Measurements from ENCODE around the gene DNASE1L3.
A peak's percentile ranks its signal among the peaks of the same experiment; 100 is the strongest.

DNASE1L3 gene

DNA sequence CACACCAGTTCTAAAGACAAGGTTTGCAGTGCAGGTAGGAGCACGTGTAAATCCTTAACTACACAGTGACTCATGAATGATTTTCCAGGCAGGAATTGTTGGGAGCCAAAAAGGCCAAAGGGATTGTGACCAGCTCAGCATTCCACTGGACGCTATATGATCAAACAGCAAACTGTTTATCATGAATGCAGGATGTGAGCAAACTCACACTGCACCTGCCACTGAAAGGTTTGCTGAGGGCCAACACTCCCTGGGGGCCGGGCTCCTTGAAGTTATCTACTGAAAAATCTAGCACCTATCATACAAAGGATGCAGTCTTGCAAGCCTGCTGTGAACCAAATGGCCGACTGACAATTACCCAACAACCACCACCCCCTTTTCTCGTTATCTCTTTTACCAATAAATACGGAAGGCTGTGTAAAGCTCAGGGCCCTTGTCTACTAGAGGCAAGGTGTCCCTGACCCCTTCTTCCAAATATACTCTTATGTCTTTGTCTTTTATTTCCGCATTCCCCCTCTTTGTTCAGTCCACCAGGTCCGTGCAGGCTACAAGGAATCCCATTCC, 11.5 kb upstream of the DNASE1L3 start:
- H3K27me3 Mint-ChIP-seq: no peaks in the 10 kb centered on the region
- peak overlapping the region in 1 of 2 donors; percentile 83 for H3K27ac Mint-ChIP-seq
- H3K9me3 Mint-ChIP-seq: no peaks in the 10 kb centered on the region
- no peak for ATAC-seq (replicated peaks)
- peaks cover 4 to 10% of the 10 kb centered on the region in 2 donors for H3K4me1 Mint-ChIP-seq (ENCODE audit: low read depth in 2 of 2)
- DNase-seq: no peak
- no peaks in the 10 kb centered on the region for H3K36me3 Mint-ChIP-seq (ENCODE audit: insufficient read depth)
- no peak overlapping the region for H3K4me3 Mint-ChIP-seq

DNA sequence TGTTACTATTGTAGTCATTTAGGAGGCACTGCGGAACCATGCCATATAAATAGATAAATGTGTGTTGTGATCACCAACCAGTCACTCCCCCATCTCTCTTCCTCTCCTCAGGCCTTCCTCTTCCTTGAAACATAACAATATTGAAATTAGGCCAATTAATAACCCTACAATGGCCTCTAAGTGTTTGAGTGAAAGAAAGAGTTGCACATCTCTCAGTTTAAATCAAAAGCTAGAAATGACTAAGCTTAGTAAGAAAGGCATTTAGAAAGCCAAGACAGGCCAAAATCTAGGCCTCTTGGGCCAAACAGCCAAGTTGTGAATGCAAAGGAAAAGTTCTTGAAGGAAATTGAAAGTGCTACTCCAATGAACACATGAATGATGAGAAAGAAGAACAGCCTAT, 8.1 kb upstream of the DNASE1L3 start:
- Mint-ChIP-seq H3K4me3 (no peak overlapping the region), H3K27me3 (no peaks in the 10 kb centered on the region), H3K36me3 (ENCODE audit: insufficient read depth) (no peaks in the 10 kb centered on the region), H3K27ac (no peak overlapping the region), H3K4me1 (ENCODE audit: low read depth in 2 of 2) (peaks cover 10 to 22% of the 10 kb centered on the region in 2 donors), H3K9me3 (no peaks in the 10 kb centered on the region)
- no peak for DNase-seq
- ATAC-seq (replicated peaks): no peak

DNA sequence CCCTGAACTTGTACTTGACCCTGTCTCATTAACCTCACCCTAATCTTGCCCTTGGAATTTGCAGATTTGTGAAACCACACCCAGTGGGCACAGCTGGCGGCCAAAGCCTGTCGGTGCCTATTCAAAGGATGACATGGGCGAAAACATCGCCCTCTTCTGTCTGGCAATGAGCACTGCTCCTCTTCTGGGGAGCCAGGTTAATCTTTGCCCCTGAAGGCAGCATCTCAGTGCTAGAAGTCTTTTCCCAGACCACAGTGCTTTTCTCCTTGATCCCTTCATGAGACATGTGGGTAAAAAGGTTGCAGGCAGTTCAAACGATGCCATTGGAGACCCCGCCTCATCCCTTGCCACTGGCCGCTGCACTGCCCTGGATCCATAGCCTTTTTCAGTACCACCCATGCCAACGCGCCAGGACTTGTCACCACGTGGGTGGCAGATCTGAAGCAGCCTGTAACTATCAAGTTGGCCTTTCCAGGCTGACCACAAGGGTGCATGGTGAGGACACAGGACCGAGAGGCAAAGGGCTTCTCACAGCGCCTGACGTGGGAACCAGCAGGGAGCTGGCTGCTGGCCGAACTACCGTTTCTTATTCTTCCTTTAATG, 6.5 kb upstream of the DNASE1L3 start:
- Mint-ChIP-seq H3K4me3 (peak overlapping the region; percentile 7 to 59), H3K9me3 (no peaks in the 10 kb centered on the region), H3K4me1 (ENCODE audit: low read depth in 2 of 2) (peaks cover 10 to 18% of the 10 kb centered on the region in 2 donors), H3K36me3 (ENCODE audit: insufficient read depth) (no peaks in the 10 kb centered on the region), H3K27me3 (no peaks in the 10 kb centered on the region), H3K27ac (peak overlapping the region in 1 of 2 donors; percentile 50)
- peak; percentile 82 for ATAC-seq (replicated peaks)
- DNase-seq: peak; percentile 40 to 43 (median 43)

DNA sequence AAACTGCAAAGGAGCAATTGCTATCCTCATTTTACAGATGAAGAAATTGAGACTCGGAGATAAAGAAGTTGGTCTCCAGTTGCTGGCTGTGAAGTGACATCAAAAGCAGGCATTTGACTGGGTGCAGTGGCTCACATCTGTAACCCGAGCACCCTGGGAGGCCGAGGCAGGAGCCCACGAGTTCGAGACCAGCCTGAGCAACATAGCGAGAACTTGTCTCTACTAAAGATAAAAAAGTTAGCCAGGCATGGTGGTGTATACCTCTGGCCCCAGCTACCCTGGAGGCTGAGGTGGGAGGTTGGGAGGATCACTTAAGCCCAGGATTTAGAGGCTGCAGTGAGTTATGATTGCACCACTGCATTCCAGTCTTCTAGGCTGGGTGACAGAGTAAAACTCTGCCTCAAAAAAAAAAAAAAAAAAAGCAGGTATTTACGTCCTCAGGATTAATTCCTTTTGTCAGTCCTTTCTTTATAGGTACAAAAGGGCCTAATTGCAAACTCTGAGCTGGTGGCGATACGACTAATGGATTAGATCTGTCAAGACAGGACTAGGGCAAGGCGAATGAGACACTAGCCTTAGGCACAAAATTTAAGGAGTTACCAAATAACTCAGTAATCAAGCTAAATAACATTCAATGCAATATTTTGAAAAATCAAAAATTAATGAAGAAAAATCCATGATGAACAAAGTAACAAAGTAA, 5.9 kb upstream of the DNASE1L3 start:
- ATAC-seq (replicated peaks) (no peak), DNase-seq (no peak)
- no peaks in the 10 kb centered on the region for H3K36me3 Mint-ChIP-seq (ENCODE audit: insufficient read depth)
- H3K27ac Mint-ChIP-seq: no peak overlapping the region
- no peaks in the 10 kb centered on the region for H3K27me3 Mint-ChIP-seq
- no peaks in the 10 kb centered on the region for H3K9me3 Mint-ChIP-seq
- H3K4me1 Mint-ChIP-seq (ENCODE audit: low read depth in 2 of 2): peaks cover 10 to 16% of the 10 kb centered on the region in 2 donors
- H3K4me3 Mint-ChIP-seq: peak overlapping the region in 1 of 2 donors; percentile 59

DNA sequence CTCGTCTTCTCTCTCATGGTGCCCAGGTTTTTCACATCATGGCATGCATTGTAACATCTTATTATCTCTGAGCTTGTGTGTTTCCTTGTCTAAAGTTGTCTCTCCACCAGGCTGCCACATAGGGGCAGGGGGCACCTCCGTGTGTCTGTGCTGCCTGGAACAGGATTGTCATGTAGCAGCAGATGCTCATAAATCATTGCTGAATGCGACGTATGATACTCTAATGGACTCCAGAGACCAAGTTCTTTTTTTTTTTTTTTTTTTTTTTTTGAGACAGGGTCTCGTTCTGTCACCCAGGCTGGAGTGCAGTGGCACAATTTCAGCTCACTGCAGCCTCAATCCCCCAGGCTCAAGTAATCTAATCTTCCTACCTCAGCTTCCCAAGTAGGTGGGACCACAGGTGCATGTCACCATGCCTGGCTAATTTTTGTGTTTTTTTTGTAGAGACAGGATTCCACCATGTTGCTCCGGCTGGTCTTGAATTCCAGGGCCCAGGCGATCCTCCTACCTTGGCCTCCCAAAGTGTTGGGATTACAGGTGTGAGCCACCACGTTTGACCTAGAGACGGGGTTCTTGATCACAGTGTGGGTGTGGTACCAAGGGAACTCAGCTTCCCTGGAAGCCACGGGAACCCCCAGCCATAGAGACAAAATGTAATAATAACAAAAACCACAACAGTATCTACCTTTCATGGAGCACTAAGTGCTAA, 4.7 kb upstream of the DNASE1L3 start:
- no peak for DNase-seq
- Mint-ChIP-seq H3K27me3 (peaks cover 0 to 7% of the 10 kb centered on the region in 2 donors), H3K27ac (peak overlapping the region; percentile 16 to 19), H3K36me3 (ENCODE audit: insufficient read depth) (no peaks in the 10 kb centered on the region), H3K9me3 (no peaks in the 10 kb centered on the region), H3K4me3 (no peak overlapping the region), H3K4me1 (ENCODE audit: low read depth in 2 of 2) (peaks cover 10 to 16% of the 10 kb centered on the region in 2 donors)
- ATAC-seq (replicated peaks): no peak

DNA sequence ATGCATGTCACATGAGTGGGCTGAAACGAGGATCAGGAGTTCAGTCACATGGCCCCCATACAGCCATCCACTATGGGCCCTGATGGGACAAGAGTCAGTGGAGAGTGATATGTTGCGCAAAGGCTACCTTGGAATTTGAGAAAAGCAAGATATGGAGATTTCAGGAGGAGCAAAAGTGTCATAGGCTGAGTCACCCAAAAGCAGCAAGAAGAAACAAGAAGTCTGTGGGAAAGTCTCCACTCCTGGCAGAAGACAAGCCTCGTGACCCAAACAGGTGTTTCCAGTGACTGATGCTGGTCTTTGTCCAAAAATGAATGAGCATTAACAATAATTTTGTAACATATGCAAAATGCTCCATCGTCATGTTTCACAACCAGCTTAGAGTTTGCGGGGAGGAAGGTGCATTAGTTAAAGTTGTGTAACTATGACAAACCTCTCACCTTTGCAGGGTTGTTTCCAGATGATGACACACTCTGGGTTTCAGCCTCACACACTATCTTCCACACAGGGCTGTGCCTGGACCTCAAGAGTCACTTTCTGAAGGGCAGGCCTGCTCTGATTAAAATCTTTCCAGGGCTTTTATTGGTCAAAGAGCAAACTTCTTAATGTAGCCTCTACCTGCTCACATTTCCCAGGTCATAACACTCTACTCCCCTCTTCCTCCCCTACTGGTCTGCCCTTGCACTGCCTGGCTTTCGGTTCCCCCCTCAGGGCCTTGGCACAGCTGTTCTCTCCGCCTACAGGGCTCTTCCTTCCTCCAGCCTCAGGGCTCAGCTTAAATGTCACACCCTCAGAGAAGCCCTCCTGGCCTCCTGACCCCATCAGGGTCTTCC, 3.9 kb upstream of the DNASE1L3 start:
- Mint-ChIP-seq H3K36me3 (ENCODE audit: insufficient read depth) (no peaks in the 10 kb centered on the region), H3K4me1 (ENCODE audit: low read depth in 2 of 2) (peaks cover 10 to 16% of the 10 kb centered on the region in 2 donors), H3K27ac (peak overlapping the region; percentile 16 to 19), H3K27me3 (peaks cover 5 to 9% of the 10 kb centered on the region in 2 donors), H3K4me3 (no peak overlapping the region), H3K9me3 (no peaks in the 10 kb centered on the region)
- peak in 1 of 3 experiments; percentile 17 for DNase-seq
- peak; percentile 72 for ATAC-seq (replicated peaks)

DNA sequence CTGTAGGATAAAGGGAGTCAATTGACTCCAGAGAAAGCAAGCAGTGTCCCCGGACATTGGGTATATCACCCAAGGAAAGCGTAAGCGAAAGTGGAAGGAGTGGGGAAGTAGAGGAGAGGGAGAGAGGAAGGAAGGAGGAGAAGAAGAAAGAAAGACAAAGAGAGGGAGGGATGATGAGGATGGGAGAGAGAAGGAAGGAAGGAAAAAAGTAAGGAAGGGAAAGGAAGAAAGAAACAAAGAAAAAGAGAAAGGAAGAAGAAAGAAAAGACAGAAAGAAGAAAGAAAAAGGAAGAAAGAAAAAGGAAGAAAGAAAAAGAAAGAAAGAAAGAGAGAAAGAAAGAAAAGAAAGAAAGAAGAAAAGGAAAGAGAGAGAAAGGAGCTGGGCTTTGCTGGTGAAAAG, 839 bp downstream of the DNASE1L3 start:
- Mint-ChIP-seq H3K4me1 (ENCODE audit: low read depth in 2 of 2) (peaks cover 0 to 5% of the 10 kb centered on the region in 2 donors), H3K36me3 (ENCODE audit: insufficient read depth) (no peaks in the 10 kb centered on the region), H3K27me3 (peaks cover 18 to 50% of the 10 kb centered on the region in 2 donors), H3K9me3 (no peaks in the 10 kb centered on the region), H3K27ac (no peak overlapping the region), H3K4me3 (no peak overlapping the region)
- DNase-seq (no peak), ATAC-seq (replicated peaks) (no peak)

DNA sequence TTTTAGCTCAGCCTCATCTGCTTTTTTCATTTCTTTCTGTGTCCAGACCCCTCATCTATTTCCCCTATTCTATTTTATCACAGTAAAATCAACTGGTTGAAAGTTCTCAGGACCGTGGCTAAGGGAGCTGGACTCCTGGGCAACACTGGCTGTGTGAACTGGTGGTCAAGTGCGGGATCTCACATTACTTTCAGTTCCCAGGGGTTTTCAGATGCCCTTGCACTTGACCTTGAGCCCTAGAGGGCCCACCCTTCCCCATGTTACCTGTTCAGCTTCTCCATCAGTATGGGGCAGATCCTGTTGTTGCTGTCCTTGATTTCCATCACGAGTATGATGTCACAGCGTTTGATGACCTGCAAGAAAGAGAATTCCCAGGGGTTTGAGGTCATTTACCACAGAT, 2.8 kb downstream of the DNASE1L3 start:
- DNase-seq (no peak), ATAC-seq (replicated peaks) (no peak)
- Mint-ChIP-seq H3K27me3 (peaks cover 24 to 57% of the 10 kb centered on the region in 2 donors), H3K9me3 (no peaks in the 10 kb centered on the region), H3K4me3 (no peak overlapping the region), H3K36me3 (ENCODE audit: insufficient read depth) (no peaks in the 10 kb centered on the region), H3K4me1 (ENCODE audit: low read depth in 2 of 2) (no peaks in the 10 kb centered on the region), H3K27ac (no peak overlapping the region)

DNA sequence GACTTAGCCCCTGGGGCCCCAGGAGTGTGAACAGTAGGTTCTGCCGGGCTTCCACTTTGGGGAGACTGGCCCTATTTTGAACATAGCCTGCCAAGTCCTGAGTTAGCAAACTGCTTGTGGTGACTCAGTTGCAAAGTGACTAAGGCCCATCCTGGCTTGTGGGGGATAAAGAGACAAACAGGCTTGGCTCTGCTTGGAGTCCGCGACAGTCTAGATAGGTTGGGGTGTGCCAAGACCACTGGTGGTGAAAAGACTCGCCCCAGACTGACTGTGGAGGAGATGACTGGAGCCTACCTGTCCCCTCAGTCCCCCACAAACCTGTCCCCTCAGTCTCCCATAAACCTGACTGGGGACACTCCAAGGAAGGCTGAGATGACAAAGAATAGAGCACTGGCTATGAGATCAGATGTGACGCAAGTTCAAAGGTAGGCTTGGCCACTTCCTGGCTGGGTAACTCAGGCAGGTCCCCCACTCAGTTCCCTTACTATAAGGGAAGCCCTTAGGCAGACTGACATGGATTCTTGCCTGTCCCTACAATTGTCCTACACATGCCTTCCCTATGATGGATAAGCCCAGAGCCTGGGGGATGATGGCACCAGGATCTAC, 4.3 kb downstream of the DNASE1L3 start:
- DNase-seq: no peak
- H3K27me3 Mint-ChIP-seq: peaks cover 27 to 66% of the 10 kb centered on the region in 2 donors

DNA sequence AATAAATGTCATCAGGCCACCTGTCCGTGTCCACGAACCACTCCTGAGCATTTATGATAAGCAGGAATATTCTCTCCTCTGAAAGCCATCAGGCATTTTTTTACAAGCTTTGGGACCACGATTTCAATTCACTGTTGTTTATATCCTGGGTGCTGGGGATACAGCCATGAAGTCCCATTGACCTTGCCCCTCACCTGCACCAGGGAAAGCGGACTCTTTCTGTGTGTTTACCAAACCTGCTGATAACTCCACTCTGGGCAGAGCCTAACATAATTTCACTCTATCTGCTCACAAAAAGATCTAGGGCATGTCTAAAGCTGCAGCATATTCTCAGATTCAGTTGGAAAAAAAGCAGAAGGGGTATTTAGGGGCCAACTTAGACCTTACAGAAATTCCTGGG, 4.8 kb downstream of the DNASE1L3 start:
- Mint-ChIP-seq H3K27me3 (peaks cover 27 to 69% of the 10 kb centered on the region in 2 donors), H3K36me3 (ENCODE audit: insufficient read depth) (no peaks in the 10 kb centered on the region), H3K27ac (no peak overlapping the region), H3K4me1 (ENCODE audit: low read depth in 2 of 2) (no peaks in the 10 kb centered on the region), H3K4me3 (no peak overlapping the region), H3K9me3 (no peaks in the 10 kb centered on the region)
- ATAC-seq (replicated peaks) (no peak), DNase-seq (no peak)

More for the DNA sequence above, 4.3 kb downstream of the DNASE1L3 start:
- Mint-ChIP-seq H3K4me1 (ENCODE audit: low read depth in 2 of 2) (no peaks in the 10 kb centered on the region), H3K9me3 (no peaks in the 10 kb centered on the region), H3K4me3 (no peak overlapping the region), H3K36me3 (ENCODE audit: insufficient read depth) (no peaks in the 10 kb centered on the region), H3K27ac (no peak overlapping the region)
- no peak for ATAC-seq (replicated peaks)

DNA sequence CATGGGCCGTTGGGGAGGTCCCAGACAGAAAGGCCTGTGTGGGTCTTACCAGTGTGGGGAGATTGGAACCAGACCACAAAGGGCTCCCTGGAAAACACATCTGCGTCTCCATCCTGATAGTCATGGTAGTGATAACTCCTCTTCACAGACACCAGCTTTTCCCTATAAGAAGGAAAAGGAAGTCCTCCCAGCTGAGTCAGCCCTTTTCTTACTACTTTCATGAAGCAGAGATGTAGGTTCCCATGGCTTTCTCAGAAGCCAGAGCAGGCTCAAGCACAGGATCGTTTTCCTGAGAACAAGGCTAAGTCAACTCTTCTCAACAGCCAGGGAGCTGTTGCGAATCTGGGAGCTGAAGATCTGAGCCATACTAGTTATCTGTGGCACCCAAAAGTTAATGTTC, 6.1 kb downstream of the DNASE1L3 start:
- no peak for ATAC-seq (replicated peaks)
- Mint-ChIP-seq H3K36me3 (ENCODE audit: insufficient read depth) (no peaks in the 10 kb centered on the region), H3K4me3 (no peak overlapping the region), H3K4me1 (ENCODE audit: low read depth in 2 of 2) (no peaks in the 10 kb centered on the region), H3K9me3 (no peaks in the 10 kb centered on the region), H3K27ac (no peak overlapping the region), H3K27me3 (peaks cover 22 to 62% of the 10 kb centered on the region in 2 donors)
- DNase-seq: no peak

DNA sequence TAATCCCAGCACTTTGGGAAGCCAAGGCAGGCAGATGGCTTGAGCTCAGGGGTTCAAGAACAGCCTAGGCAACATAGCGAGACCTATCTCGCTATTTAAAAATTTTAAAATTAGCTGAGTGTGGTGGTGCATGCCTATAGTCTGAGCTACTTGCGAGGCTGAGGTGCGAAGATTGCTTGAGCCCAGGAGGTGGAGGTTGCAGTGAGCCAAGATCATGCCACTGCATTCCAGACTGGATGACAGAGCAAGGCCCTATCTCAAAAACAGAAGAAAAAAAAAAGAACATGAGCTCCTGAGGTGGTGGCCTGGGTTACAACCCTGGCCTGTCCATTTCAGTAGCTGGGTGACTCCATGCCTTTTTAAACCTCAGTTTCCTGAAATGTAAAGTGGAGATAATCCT, 7.2 kb downstream of the DNASE1L3 start:
- Mint-ChIP-seq H3K4me3 (no peak overlapping the region), H3K27me3 (peaks cover 19 to 51% of the 10 kb centered on the region in 2 donors), H3K27ac (no peak overlapping the region), H3K4me1 (ENCODE audit: low read depth in 2 of 2) (no peaks in the 10 kb centered on the region), H3K9me3 (no peaks in the 10 kb centered on the region), H3K36me3 (ENCODE audit: insufficient read depth) (no peaks in the 10 kb centered on the region)
- no peak for DNase-seq
- ATAC-seq (replicated peaks): no peak
